ENCODE results near the gene COBL. TPM values are rescaled to one million over a fixed set of nuclear protein-coding genes. Genes with fewer than 3 reads are reported as not detected.

Gene COBL
- total and polyA plus RNA-seq, 2 of the 8 experiments (the other 6 are each of a cell fraction or from before 2014, with no cell fraction given), result 13.8 to 40.4 TPM

- no peak for TF ChIP-seq CHD7 (IDR thresholded peaks at IDR 0.05; ENCODE audit: insufficient replicate concordance, low read length)
- TF ChIP-seq CTBP2 (IDR thresholded peaks at IDR 0.05; ENCODE audit: borderline replicate concordance, insufficient read depth, insufficient read length, low read length), result no peak
- no peak for TF ChIP-seq KDM4A (IDR thresholded peaks at IDR 0.05; ENCODE audit: low read depth, low read length, severe bottlenecking)
- TF ChIP-seq SP1 (IDR thresholded peaks at IDR 0.05; ENCODE audit: low read depth, low read length), result no peak
- TF ChIP-seq POU5F1 (IDR thresholded peaks at IDR 0.05; ENCODE audit: low read depth, low read length), result no peak
- no peak for TF ChIP-seq PHF8 (conservative IDR thresholded peaks at IDR 0.05; ENCODE audit: low read depth, low read length)
- TF ChIP-seq SP2 (IDR thresholded peaks at IDR 0.05; ENCODE audit: low read length), result no peak
- no peak for TF ChIP-seq RAD21 (IDR thresholded peaks at IDR 0.05 in 1 of 2, conservative IDR thresholded peaks at IDR 0.05 in 1 of 2; ENCODE audit: low read depth in 2 of 2, low read length in 2 of 2)
- no peak for TF ChIP-seq SAP30 (IDR thresholded peaks at IDR 0.05; ENCODE audit: insufficient read depth, insufficient replicate concordance, low read length)
- TF ChIP-seq CBX5 (IDR thresholded peaks at IDR 0.05; ENCODE audit: low read depth, low read length), result no peak
- TF ChIP-seq GABPA (IDR thresholded peaks at IDR 0.05; ENCODE audit: borderline replicate concordance, insufficient read depth, low read length), result no peak
Observed at GRCh38 chr7:51186531-51186930, 130.1 kb downstream of the COBL start (continued).
